ENCODE data around the gene MCM5. TPM values are rescaled to one million over a fixed set of nuclear protein-coding genes. Genes with fewer than 3 reads are reported as not detected.

MCM5 gene
- total and polyA plus RNA-seq, 4 donors, result 6.7 to 104 (median 8.8) TPM

DNA sequence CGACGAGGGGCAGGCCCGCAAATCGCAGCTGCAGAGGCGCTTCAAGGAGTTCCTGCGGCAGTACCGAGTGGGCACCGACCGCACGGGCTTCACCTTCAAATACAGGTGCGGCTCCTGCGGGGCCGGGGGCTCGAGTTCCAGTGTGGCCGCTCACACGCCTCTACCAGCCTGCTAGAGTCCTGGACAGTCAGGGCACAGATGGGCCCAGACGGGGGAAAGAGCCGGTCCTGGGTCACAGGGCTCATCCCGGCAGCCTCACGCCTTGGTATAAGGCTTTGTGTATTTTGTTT lies 506 bp downstream of the MCM5 start:
- Histone ChIP-seq H3K9me3 (ENCODE audit: control insufficient read depth in 4 of 4, low read length in 3 of 4) (no peaks in the 10 kb centered on the region), H3K27ac (ENCODE audit: low read depth in 1 of 2, low read length in 2 of 2) (no peak overlapping the region), H3K4me1 (ENCODE audit: control insufficient read depth in 4 of 4, insufficient read depth in 4 of 4, low read length in 3 of 4) (peaks cover 9 to 31% (median 15%) of the 10 kb centered on the region in 4 donors), H3K4me3 (ENCODE audit: low read depth in 1 of 3, low read length in 3 of 3) (peak overlapping the region; percentile 74 to 89 (median 80)), H3K27me3 (ENCODE audit: control insufficient read depth in 4 of 4, insufficient read depth in 4 of 4, low read length in 3 of 4) (no peaks in the 10 kb centered on the region), H3K9ac (ENCODE audit: low read depth in 1 of 2, low read length in 2 of 2) (peak overlapping the region in 1 of 2 donors; percentile 49), H3K36me3 (ENCODE audit: control insufficient read depth in 4 of 4, insufficient read depth in 3 of 4, low read depth in 1 of 4, low read length in 3 of 4) (peaks cover 0 to 3% (median 0%) of the 10 kb centered on the region in 4 donors)
- DNase-seq (ENCODE audit: low spot score), result no peak
- whole genome bisulfite sequencing, result 3% methylated on average over 20 of the region's 20 CpGs
- TF ChIP-seq RAD21 (IDR thresholded peaks at IDR 0.05) (no peak), FOXA1 (IDR thresholded peaks at IDR 0.05) (no peak), MAX (IDR thresholded peaks at IDR 0.05) (no peak), FOXA2 (IDR thresholded peaks at IDR 0.05) (no peak), EGR1 (IDR thresholded peaks at IDR 0.05; ENCODE audit: low read depth in 2 of 2) (no peak), HNF4A (conservative IDR thresholded peaks at IDR 0.05) (no peak), RXRA (IDR thresholded peaks at IDR 0.05) (no peak), GABPA (IDR thresholded peaks at IDR 0.05 in 1 of 2, conservative IDR thresholded peaks at IDR 0.05 in 1 of 2) (no peak), ZBTB33 (IDR thresholded peaks at IDR 0.05) (no peak), YY1 (IDR thresholded peaks at IDR 0.05) (no peak), HNF4G (IDR thresholded peaks at IDR 0.05) (no peak), ATF3 (IDR thresholded peaks at IDR 0.05) (no peak)
- TF ChIP-seq, protein P1, sequence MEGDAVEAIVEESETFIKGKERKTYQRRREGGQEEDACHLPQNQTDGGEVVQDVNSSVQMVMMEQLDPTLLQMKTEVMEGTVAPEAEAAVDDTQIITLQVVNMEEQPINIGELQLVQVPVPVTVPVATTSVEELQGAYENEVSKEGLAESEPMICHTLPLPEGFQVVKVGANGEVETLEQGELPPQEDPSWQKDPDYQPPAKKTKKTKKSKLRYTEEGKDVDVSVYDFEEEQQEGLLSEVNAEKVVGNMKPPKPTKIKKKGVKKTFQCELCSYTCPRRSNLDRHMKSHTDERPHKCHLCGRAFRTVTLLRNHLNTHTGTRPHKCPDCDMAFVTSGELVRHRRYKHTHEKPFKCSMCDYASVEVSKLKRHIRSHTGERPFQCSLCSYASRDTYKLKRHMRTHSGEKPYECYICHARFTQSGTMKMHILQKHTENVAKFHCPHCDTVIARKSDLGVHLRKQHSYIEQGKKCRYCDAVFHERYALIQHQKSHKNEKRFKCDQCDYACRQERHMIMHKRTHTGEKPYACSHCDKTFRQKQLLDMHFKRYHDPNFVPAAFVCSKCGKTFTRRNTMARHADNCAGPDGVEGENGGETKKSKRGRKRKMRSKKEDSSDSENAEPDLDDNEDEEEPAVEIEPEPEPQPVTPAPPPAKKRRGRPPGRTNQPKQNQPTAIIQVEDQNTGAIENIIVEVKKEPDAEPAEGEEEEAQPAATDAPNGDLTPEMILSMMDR (IDR thresholded peaks at IDR 0.05; ENCODE audit: low read depth, low read length, missing input control), result no peak
- TF ChIP-seq, protein P2, sequence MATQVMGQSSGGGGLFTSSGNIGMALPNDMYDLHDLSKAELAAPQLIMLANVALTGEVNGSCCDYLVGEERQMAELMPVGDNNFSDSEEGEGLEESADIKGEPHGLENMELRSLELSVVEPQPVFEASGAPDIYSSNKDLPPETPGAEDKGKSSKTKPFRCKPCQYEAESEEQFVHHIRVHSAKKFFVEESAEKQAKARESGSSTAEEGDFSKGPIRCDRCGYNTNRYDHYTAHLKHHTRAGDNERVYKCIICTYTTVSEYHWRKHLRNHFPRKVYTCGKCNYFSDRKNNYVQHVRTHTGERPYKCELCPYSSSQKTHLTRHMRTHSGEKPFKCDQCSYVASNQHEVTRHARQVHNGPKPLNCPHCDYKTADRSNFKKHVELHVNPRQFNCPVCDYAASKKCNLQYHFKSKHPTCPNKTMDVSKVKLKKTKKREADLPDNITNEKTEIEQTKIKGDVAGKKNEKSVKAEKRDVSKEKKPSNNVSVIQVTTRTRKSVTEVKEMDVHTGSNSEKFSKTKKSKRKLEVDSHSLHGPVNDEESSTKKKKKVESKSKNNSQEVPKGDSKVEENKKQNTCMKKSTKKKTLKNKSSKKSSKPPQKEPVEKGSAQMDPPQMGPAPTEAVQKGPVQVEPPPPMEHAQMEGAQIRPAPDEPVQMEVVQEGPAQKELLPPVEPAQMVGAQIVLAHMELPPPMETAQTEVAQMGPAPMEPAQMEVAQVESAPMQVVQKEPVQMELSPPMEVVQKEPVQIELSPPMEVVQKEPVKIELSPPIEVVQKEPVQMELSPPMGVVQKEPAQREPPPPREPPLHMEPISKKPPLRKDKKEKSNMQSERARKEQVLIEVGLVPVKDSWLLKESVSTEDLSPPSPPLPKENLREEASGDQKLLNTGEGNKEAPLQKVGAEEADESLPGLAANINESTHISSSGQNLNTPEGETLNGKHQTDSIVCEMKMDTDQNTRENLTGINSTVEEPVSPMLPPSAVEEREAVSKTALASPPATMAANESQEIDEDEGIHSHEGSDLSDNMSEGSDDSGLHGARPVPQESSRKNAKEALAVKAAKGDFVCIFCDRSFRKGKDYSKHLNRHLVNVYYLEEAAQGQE (IDR thresholded peaks at IDR 0.05), result no peak

DNA sequence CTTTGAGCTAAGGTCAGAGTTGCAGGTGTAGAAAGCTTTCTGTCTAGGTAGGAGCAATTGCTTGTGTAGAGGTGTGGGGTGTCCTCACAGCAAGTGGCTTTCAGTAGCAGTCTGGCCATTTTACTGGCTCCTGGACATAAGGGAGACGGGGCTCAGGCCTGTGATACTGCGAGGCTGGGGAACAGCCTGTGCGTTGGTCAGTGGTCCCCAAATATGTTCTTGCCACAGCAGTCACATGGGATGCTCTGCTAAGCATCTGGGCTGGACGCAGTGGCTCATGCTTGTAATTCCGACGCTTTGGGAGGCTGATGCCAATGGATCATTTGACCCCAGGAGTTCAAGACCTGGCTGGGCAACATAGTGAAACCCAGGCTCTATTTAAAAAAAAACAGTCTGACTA lies 1.9 kb downstream of the MCM5 start:
- WGBS, result 94% methylated on average over 6 of the region's 6 CpGs
- H3K4me1 ChIP-seq (ENCODE audit: control insufficient read depth in 4 of 4, insufficient read depth in 4 of 4, low read length in 3 of 4), result peaks cover 9 to 24% (median 13%) of the 10 kb centered on the region in 4 donors
- no peaks in the 10 kb centered on the region for H3K27me3 ChIP-seq (ENCODE audit: control insufficient read depth in 4 of 4, insufficient read depth in 4 of 4, low read length in 3 of 4)
- no peak overlapping the region for H3K27ac ChIP-seq (ENCODE audit: low read depth in 1 of 2, low read length in 2 of 2)
- no peak overlapping the region for H3K9ac ChIP-seq (ENCODE audit: low read depth in 1 of 2, low read length in 2 of 2)
- H3K36me3 ChIP-seq (ENCODE audit: control insufficient read depth in 4 of 4, insufficient read depth in 3 of 4, low read depth in 1 of 4, low read length in 3 of 4), result peaks cover 0 to 7% (median 2%) of the 10 kb centered on the region in 4 donors
- no peak overlapping the region for H3K4me3 ChIP-seq (ENCODE audit: low read depth in 1 of 3, low read length in 3 of 3)
- no peak for DNase-seq (ENCODE audit: low spot score)
- no peaks in the 10 kb centered on the region for H3K9me3 ChIP-seq (ENCODE audit: control insufficient read depth in 4 of 4, low read length in 3 of 4)
- no peak for TF ChIP-seq ZBTB33 (IDR thresholded peaks at IDR 0.05)
- TF ChIP-seq, protein P1 (IDR thresholded peaks at IDR 0.05; ENCODE audit: low read depth, low read length, missing input control), result no peak
- no peak for TF ChIP-seq HNF4A (conservative IDR thresholded peaks at IDR 0.05)
- TF ChIP-seq MAX (IDR thresholded peaks at IDR 0.05), result no peak
- TF ChIP-seq HNF4G (IDR thresholded peaks at IDR 0.05), result no peak
- no peak for TF ChIP-seq RXRA (IDR thresholded peaks at IDR 0.05)
- TF ChIP-seq YY1 (IDR thresholded peaks at IDR 0.05), result no peak
- TF ChIP-seq EGR1 (IDR thresholded peaks at IDR 0.05; ENCODE audit: low read depth in 2 of 2), result no peak
- no peak for TF ChIP-seq ATF3 (IDR thresholded peaks at IDR 0.05)
- TF ChIP-seq SP1 (IDR thresholded peaks at IDR 0.05), result no peak
- no peak for TF ChIP-seq NR2F2 (IDR thresholded peaks at IDR 0.05)
- TF ChIP-seq RAD21 (IDR thresholded peaks at IDR 0.05), result no peak
- TF ChIP-seq FOXA1 (IDR thresholded peaks at IDR 0.05), result no peak
- no peak for TF ChIP-seq JUND (IDR thresholded peaks at IDR 0.05)

Data from liver (tissue), 9 donors.